GM23338 (cell line): ENCODE results near the gene LYZL2. TPM values are rescaled to one million over a fixed set of nuclear protein-coding genes. Genes with fewer than 3 reads are reported as not detected.
"Not testable (repeated sequence)": the region's sequence is repeated elsewhere in the genome, so short reads cannot be mapped to it uniquely, and the experiment has no call there.

Experiments used
- ATAC-seq: fragments of 200-7000 bp; cut with Tn5 transposase; 3 replicates; pipeline ENCODE4 v1.9.1; 2020
- DNase-seq: peaks from one replicate; pipeline ENCODE4 v3.0.0-alpha.2; 2015; ENCODE audit warnings: low spot score
- H2AFZ ChIP-seq: fragments of 200-600 bp; sonication (generic); 2 replicates; pipeline ENCODE4 v1.8.0; 2016; ENCODE audit warnings: antibody characterized with exemption, mild to moderate bottlenecking, moderate library complexity
- H3F3A ChIP-seq: fragments of 200-600 bp; sonication (generic); replicated peaks from 2 replicates; pipeline ENCODE4 v1.8.0; 2017; ENCODE audit warnings: antibody characterized with exemption, mixed run types, low read depth
- H3K27ac ChIP-seq: fragments of 200-600 bp; sonication (generic); 2 replicates; pipeline ENCODE4 v1.6.1; 2016; ENCODE audit warnings: low read depth
- H3K27me3 ChIP-seq: fragments of 200-600 bp; sonication (generic); 2 replicates; pipeline ENCODE4 v1.8.0; 2016; ENCODE audit warnings: mild to moderate bottlenecking, mixed run types, moderate library complexity; ENCODE audit not compliant: insufficient read depth
- H3K36me3 ChIP-seq: fragments of 200-600 bp; sonication (generic); 2 replicates; pipeline ENCODE4 v1.8.0; 2016; ENCODE audit warnings: mild to moderate bottlenecking; ENCODE audit not compliant: insufficient read depth
- H3K4me1 ChIP-seq: fragments of 200-600 bp; sonication (generic); 2 replicates; pipeline ENCODE4 v1.8.0; 2016; ENCODE audit warnings: mild to moderate bottlenecking, moderate library complexity; ENCODE audit not compliant: insufficient read depth
- H3K4me2 ChIP-seq: fragments of 200-600 bp; sonication (generic); 2 replicates; pipeline ENCODE4 v1.7.1; 2017; ENCODE audit warnings: mixed run types
- H3K4me3 ChIP-seq: fragments of 200-600 bp; sonication (generic); 2 replicates; pipeline ENCODE4 v1.6.1; 2016; ENCODE audit warnings: mixed run types
- H3K79me2 ChIP-seq: fragments of 200-600 bp; sonication (generic); replicated peaks from 2 replicates; pipeline ENCODE4 v1.8.0; 2017; ENCODE audit warnings: mild to moderate bottlenecking; ENCODE audit not compliant: insufficient read depth
- H3K9me2 ChIP-seq: fragments of 200-600 bp; sonication (generic); 2 replicates; pipeline ENCODE4 v1.8.0; 2017; ENCODE audit not compliant: insufficient read depth
- H4K20me1 ChIP-seq: fragments of 200-600 bp; sonication (generic); replicated peaks from 2 replicates; pipeline ENCODE4 v1.8.0; 2017; ENCODE audit warnings: mild to moderate bottlenecking; ENCODE audit not compliant: insufficient read depth
- H3K27ac Mint-ChIP-seq: 2 replicates; pipeline ENCODE4 v1.8.0; 2020; ENCODE audit warnings: inconsistent platforms, mild to moderate bottlenecking, moderate library complexity, mixed read lengths
- H3K27me3 Mint-ChIP-seq: 3 replicates; pipeline ENCODE4 v1.8.0; 2022; ENCODE audit warnings: low read depth, mild to moderate bottlenecking, moderate library complexity, mixed read lengths, inconsistent platforms; ENCODE audit not compliant: insufficient read depth, poor library complexity
- H3K36me3 Mint-ChIP-seq: 3 replicates; pipeline ENCODE4 v1.8.0; 2021; ENCODE audit warnings: low read depth, mild to moderate bottlenecking, inconsistent platforms, moderate library complexity, mixed read lengths
- H3K4me1 Mint-ChIP-seq: 3 replicates; pipeline ENCODE4 v1.8.0; 2020; ENCODE audit warnings: mild to moderate bottlenecking, inconsistent platforms, mixed read lengths
- H3K4me3 Mint-ChIP-seq: 3 replicates; pipeline ENCODE4 v1.8.0; 2021; ENCODE audit warnings: moderate library complexity, mild to moderate bottlenecking, inconsistent platforms, mixed read lengths
- H3K9me3 Mint-ChIP-seq: 3 replicates; pipeline ENCODE4 v1.8.0; 2020; ENCODE audit warnings: moderate library complexity, mild to moderate bottlenecking, inconsistent platforms, mixed read lengths
- EZH2 ChIP-seq: fragments of 200-600 bp; sonication (generic); IDR thresholded peaks from one replicate; pipeline ENCODE4 v1.8.0; 2017; ENCODE audit warnings: antibody characterized with exemption, mild to moderate bottlenecking, low read depth; ENCODE audit not compliant: unreplicated experiment
- POLR2AphosphoS5 ChIP-seq: IDR thresholded peaks from 2 replicates; pipeline ENCODE4 v1.6.1; 2016; ENCODE audit warnings: antibody characterized with exemption, low read depth
- REST ChIP-seq: IDR thresholded peaks from one replicate; pipeline ENCODE4 v1.6.1; 2018; ENCODE audit warnings: antibody characterized with exemption; ENCODE audit not compliant: unreplicated experiment
- ZNF462 ChIP-seq: fragments of 250-450 bp; sonication (Bioruptor Pico); IDR thresholded peaks from 2 replicates; pipeline ENCODE4 v1.5.0; 2020; ENCODE audit warnings: mild to moderate bottlenecking, moderate library complexity
- polyA plus RNA-seq: library from polyadenylated mRNA; unstranded; fragments of >200 nt; fragmentation: Nextera tagmentation; extraction: Ambion mirVana; gene quantifications from 2 replicates; pipeline ENCODE4 v1.2.1, GENCODE V29; 2016
- total RNA-seq: library from RNA; depleted of rRNA; stranded (reverse); fragments of >200 nt; shearing (Covaris generic); gene quantifications from 2 replicates; pipeline ENCODE4 v1.2.3, GENCODE V29; 2014

Gene LYZL2
- total and polyA plus RNA-seq, 2 experiments from 2014 or later = not detected

GRCh38 chr10:30626837-30627236 is 2.7 kb downstream of the LYZL2 start:
- H3K36me3 ChIP-seq, H3K4me1 Mint-ChIP-seq, H3K27me3 Mint-ChIP-seq, H3K4me1 ChIP-seq, H3K27ac ChIP-seq, H3K79me2 ChIP-seq, H3K9me3 Mint-ChIP-seq, H3K9me2 ChIP-seq, H3K4me3 ChIP-seq, ATAC-seq, H2AFZ ChIP-seq, H3K4me3 Mint-ChIP-seq, H3K36me3 Mint-ChIP-seq, H4K20me1 ChIP-seq, DNase-seq, H3K4me2 ChIP-seq, H3K27me3 ChIP-seq, H3F3A ChIP-seq, H3K27ac Mint-ChIP-seq: not testable (repeated sequence)

- ATAC-seq, H3K9me3 Mint-ChIP-seq, H3K36me3 Mint-ChIP-seq: not testable (repeated sequence)
Observed at GRCh38 chr10:30626196-30626595, 3.4 kb downstream of the LYZL2 start.

GRCh38 chr10:30625080-30625479 is 4.5 kb downstream of the LYZL2 start:
- Histone ChIP-seq H4K20me1 (no peaks in the 10 kb centered on the region), H3K27me3 (no peaks in the 10 kb centered on the region), H3K4me3 (no peak overlapping the region), H3K4me2 (no peak overlapping the region), H2AFZ (no peak overlapping the region), H3F3A (no peaks in the 10 kb centered on the region), H3K79me2 (no peaks in the 10 kb centered on the region), H3K36me3 (no peaks in the 10 kb centered on the region), H3K27ac (no peak overlapping the region), H3K4me1 (no peaks in the 10 kb centered on the region), H3K9me2 (no peaks in the 10 kb centered on the region)
- Mint-ChIP-seq H3K36me3 (no peaks in the 10 kb centered on the region), H3K4me1 (no peaks in the 10 kb centered on the region), H3K27me3 (peaks cover 6% of the 10 kb centered on the region), H3K9me3 (peaks cover 4% of the 10 kb centered on the region; the same call in 2 of the 3 replicates), H3K27ac (no peak overlapping the region), H3K4me3 (no peak overlapping the region)
- ATAC-seq = no peak
- no peak for TF ChIP-seq ZNF462
- TF ChIP-seq REST = no peak
- no peak for TF ChIP-seq POLR2AphosphoS5
- TF ChIP-seq EZH2 = no peak
- no peak for DNase-seq

More at GRCh38 chr10:30626196-30626595, 3.4 kb downstream of the LYZL2 start:
- not testable (repeated sequence) for H3K4me3 ChIP-seq, H3K4me3 Mint-ChIP-seq, H3K4me1 ChIP-seq, H3K9me2 ChIP-seq, H3K27ac ChIP-seq, H3K36me3 ChIP-seq, H4K20me1 ChIP-seq, H3K4me1 Mint-ChIP-seq, H3K79me2 ChIP-seq, H3K27me3 ChIP-seq, H3K27me3 Mint-ChIP-seq, H3K4me2 ChIP-seq, H2AFZ ChIP-seq, DNase-seq, H3F3A ChIP-seq, H3K27ac Mint-ChIP-seq
